ENCODE results near the gene RESP18.

The RESP18 gene

DNA sequence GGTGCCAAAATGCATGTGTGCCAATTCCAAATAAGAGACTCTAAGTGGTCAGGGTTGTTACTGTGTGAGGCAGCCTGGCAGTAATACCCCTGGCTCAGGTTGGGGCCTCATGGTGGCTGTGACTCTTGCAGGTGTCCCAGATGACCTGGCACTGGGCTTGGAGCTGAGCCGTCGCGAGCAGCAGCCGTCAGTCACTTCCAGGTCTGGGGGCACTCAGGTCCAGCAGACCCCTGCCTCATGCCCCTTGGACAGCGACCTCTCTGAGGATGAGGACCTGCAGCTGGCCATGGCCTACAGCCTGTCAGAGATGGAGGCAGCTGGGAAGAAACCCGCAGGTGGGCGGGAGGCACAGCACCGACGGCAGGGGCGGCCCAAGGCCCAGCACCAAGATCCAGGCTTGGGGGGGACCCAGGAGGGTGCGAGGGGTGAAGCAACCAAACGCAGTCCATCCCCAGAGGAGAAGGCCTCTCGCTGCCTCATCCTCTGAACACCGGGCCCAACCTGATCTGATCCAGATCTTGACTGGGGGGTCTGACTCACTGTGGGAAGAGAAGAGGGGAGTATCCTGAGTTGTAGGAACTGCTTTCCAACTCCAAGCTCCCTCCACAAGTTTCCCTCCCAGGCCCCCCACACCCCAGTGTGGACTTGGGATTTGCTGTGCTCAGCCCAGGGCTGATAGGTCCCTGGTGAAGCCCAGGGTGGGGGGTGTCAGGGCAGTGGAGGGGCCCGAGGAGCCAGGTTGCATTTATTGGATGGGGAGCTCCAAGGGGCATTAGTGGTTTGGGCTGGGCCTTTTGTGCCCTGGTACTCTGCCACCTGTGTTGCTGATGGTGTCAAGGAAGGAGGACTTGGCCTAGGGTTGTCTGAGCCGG, 47.8 kb downstream of the RESP18 start:
- peaks cover 10 to 16% of the 10 kb centered on the region in 2 donors for H3K4me1 Mint-ChIP-seq (ENCODE audit: low read depth in 2 of 2)
- no peaks in the 10 kb centered on the region for H3K9me3 Mint-ChIP-seq
- DNase-seq (no peak), ATAC-seq (replicated peaks) (no peak)
- H3K4me3 Mint-ChIP-seq, result no peak overlapping the region
- peaks cover 60% of the 10 kb centered on the region for H3K36me3 Mint-ChIP-seq (ENCODE audit: insufficient read depth)
- H3K27ac Mint-ChIP-seq, result peak overlapping the region in 1 of 2 donors; percentile 68
- no peaks in the 10 kb centered on the region for H3K27me3 Mint-ChIP-seq

DNA sequence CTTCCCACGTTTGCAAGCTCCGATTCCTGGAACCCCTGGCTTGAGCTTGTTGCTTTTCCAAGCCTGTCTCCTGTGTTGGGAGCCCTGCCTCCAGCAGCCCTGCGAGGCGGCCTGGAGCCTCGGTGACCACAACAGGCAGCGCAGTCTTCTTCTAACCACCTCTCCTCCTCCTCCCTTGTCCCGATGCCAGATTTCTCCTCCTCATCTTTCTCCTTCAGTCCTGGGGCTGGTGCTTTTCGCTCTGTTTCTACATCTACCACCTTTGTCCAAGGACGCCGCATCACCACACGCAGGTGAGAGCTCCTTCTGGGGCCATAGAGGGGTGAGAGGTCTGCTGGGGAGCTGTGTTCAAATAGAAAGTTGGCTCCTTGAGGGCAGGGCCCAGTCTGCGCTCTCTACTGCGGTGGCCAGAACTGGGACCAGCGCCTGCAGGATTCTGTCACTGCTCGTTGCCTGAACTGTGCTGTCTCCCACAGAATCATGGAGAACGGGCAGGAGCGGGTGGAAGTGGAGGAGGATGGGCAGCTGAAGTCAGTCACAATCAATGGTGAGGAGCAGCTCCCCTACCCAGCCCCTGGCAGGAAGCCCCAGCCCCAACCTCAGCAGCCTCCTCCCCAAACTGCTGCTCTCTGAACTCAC, 49.5 kb downstream of the RESP18 start:
- ATAC-seq (replicated peaks), result no peak
- Mint-ChIP-seq H3K27me3 (no peaks in the 10 kb centered on the region), H3K9me3 (no peaks in the 10 kb centered on the region), H3K27ac (peak overlapping the region; percentile 46 to 93), H3K4me3 (no peak overlapping the region), H3K36me3 (ENCODE audit: insufficient read depth) (peaks cover 74% of the 10 kb centered on the region), H3K4me1 (ENCODE audit: low read depth in 2 of 2) (peaks cover 22 to 29% of the 10 kb centered on the region in 2 donors)
- no peak for DNase-seq

- peaks cover 74% of the 10 kb centered on the region for H3K36me3 Mint-ChIP-seq (ENCODE audit: insufficient read depth)
These were observed 50.2 kb downstream of the RESP18 start for GRCh38 chr2:219282375-219282774.

DNA sequence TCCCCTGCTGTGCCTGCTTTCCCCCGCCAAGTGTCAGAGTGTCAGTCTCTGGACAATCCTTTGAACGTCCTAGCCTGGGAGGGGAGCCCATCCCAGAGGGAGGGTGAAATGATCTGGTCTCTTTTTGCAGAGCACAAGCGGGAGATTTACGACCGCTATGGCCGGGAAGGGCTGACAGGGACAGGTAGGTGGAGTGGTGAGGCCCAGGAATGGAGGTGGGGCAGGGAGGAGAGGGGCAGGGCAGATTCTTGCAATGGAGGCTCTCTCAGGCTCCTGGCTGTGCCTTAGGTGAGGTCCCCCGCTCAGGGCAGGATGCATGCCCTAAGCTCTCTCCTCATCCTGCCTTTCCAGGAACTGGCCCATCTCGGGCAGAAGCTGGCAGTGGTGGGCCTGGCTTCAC, 51.0 kb downstream of the RESP18 start:
- DNase-seq, result no peak
- Mint-ChIP-seq H3K4me3 (no peak overlapping the region), H3K4me1 (ENCODE audit: low read depth in 2 of 2) (peaks cover 30 to 37% of the 10 kb centered on the region in 2 donors), H3K27me3 (no peaks in the 10 kb centered on the region), H3K27ac (peak overlapping the region; percentile 98 to 99), H3K9me3 (no peaks in the 10 kb centered on the region), H3K36me3 (ENCODE audit: insufficient read depth) (peaks cover 73% of the 10 kb centered on the region)
- ATAC-seq (replicated peaks), result no peak

More at GRCh38 chr2:219282375-219282774, 50.2 kb downstream of the RESP18 start:
- Mint-ChIP-seq H3K4me1 (ENCODE audit: low read depth in 2 of 2) (peaks cover 29 to 35% of the 10 kb centered on the region in 2 donors), H3K27me3 (no peaks in the 10 kb centered on the region), H3K4me3 (no peak overlapping the region), H3K9me3 (no peaks in the 10 kb centered on the region), H3K27ac (peak overlapping the region; percentile 39 to 93)
- DNase-seq (no peak), ATAC-seq (replicated peaks) (no peak)

DNA sequence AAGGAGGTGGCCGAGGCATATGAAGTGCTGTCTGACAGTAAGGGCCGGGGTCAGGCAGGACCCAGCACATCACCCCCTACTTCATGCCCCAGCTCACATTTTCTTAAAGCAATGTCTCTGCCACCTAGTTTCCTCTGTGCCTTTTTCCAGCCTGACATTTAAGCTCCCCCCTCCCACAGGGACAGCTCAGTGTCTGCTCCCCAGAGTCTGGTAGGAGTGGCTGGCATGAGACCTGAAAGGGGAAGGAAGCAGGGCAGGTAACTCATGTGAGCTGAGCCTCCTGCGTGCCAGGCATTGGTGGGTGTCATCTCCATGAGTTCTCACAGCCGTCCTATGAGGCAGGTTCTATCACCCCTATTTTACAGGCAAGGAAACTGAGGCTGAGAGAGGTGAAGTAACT, 51.9 kb downstream of the RESP18 start:
- Mint-ChIP-seq H3K36me3 (ENCODE audit: insufficient read depth) (peaks cover 69% of the 10 kb centered on the region), H3K27me3 (no peaks in the 10 kb centered on the region), H3K9me3 (no peaks in the 10 kb centered on the region), H3K4me1 (ENCODE audit: low read depth in 2 of 2) (peaks cover 30 to 37% of the 10 kb centered on the region in 2 donors), H3K4me3 (peak overlapping the region; percentile 83 to 84), H3K27ac (peak overlapping the region; percentile 98 to 99)
- ATAC-seq (replicated peaks), result no peak
- DNase-seq, result no peak

DNA sequence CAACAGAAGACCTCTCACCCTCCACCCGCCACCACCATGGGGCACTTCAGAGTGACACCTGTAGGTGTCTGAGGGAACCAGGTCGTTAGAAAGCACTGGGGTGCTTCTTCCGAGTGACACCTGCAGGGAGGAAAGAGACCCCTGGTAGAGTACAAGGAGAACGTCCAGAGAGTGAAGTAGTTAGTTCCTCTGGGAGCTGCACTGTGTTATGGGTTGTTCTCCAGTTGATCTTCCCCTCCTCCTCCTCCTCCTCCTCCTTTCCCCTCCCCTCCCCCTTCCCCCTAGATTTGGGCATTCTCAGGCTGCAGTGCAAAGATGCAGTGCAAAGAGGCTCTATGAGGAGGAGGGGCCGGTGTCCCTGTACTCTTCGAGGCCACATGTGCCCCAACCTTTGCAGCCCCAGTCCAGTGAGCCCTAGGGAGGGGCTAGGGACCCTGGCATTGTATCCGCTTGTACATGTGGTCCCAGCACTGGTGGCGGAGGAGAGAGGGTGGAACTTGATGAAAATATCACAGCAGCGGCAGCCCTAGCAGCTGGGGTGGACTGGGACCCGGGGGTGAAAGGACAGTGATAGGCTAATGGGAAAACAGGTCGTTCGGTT, 52.5 kb downstream of the RESP18 start:
- peak overlapping the region; percentile 83 to 84 for H3K4me3 Mint-ChIP-seq
- peaks cover 64% of the 10 kb centered on the region for H3K36me3 Mint-ChIP-seq (ENCODE audit: insufficient read depth)
- peak overlapping the region; percentile 98 to 99 for H3K27ac Mint-ChIP-seq
- H3K9me3 Mint-ChIP-seq, result no peaks in the 10 kb centered on the region
- H3K27me3 Mint-ChIP-seq, result no peaks in the 10 kb centered on the region
- ATAC-seq (replicated peaks), result no peak
- no peak for DNase-seq
- peaks cover 28 to 37% of the 10 kb centered on the region in 2 donors for H3K4me1 Mint-ChIP-seq (ENCODE audit: low read depth in 2 of 2)

DNA sequence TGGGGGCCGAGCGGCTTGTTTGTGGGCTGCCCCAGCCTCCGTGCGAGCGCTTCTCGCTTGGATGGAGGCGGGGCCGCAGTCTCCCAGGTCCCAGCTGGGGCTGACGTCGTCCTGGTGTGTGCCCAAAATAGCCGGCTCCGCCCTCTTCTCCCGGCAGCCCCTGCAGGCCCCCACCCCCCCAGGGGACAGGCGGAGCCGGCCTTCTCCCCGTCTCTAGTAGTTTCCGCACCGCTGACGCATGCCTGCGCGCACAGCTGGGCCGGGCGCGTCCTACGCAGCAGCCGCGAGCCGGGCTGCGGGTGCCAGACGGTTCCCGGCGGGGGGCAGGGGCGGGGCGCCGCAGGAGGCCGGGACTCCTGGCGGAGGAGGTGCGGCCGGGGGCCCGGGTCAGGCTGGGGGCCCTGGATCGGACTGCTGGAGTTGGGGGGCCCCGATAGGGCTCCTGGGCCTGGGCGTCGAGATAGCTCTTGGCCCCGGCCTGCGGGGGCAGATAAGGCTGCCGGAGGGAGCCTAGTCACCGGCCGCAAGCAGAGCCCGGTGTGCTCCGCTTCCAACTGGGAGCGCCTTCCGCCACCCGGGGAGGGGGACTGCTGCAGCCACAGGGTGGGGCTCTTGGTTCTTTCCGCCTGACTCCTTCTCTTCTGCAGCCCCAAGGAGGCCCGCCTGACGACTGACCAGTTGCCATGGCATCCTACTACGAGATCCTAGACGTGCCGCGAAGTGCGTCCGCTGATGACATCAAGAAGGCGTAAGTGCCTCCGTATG, 53.2 kb downstream of the RESP18 start, which contains the start of gene DNAJB2:
Gene DNAJB2 (plus strand): TSS at position 216 of the 765 bp plus-strand sequence. CDS start 468 bp downstream, at position 684.
- peak within 1 kb of the TSS; percentile 83 to 84 for H3K4me3 Mint-ChIP-seq
- ATAC-seq (replicated peaks) (peak; percentile 77), DNase-seq (peak; percentile 98 to 99 (median 99))
- peaks cover 28 to 37% of the 10 kb centered on the region in 2 donors for H3K4me1 Mint-ChIP-seq (ENCODE audit: low read depth in 2 of 2)
- peaks cover 62% of the 10 kb centered on the region for H3K36me3 Mint-ChIP-seq (ENCODE audit: insufficient read depth)
- H3K27ac Mint-ChIP-seq, result peak within 1 kb of the TSS; percentile 98 to 99
- H3K9me3 Mint-ChIP-seq, result no peaks in the 10 kb centered on the region
- no peaks in the 10 kb centered on the region for H3K27me3 Mint-ChIP-seq

- H3K9me3 Mint-ChIP-seq, result no peaks in the 10 kb centered on the region
- peaks cover 28 to 37% of the 10 kb centered on the region in 2 donors for H3K4me1 Mint-ChIP-seq (ENCODE audit: low read depth in 2 of 2)
- no peaks in the 10 kb centered on the region for H3K27me3 Mint-ChIP-seq
- peak overlapping the region; percentile 83 to 84 for H3K4me3 Mint-ChIP-seq
- no peak for ATAC-seq (replicated peaks)
- no peak for DNase-seq
- H3K27ac Mint-ChIP-seq, result peak overlapping the region; percentile 98 to 99
- H3K36me3 Mint-ChIP-seq (ENCODE audit: insufficient read depth), result peaks cover 56% of the 10 kb centered on the region
These were observed 53.8 kb downstream of the RESP18 start for GRCh38 chr2:219278655-219279150.

- no peaks in the 10 kb centered on the region for H3K9me3 Mint-ChIP-seq
- peak overlapping the region; percentile 83 to 84 for H3K4me3 Mint-ChIP-seq
- H3K27ac Mint-ChIP-seq, result peak overlapping the region; percentile 98 to 99
- H3K27me3 Mint-ChIP-seq, result no peaks in the 10 kb centered on the region
- ATAC-seq (replicated peaks) (no peak), DNase-seq (peak; percentile 68 to 77 (median 70))
- H3K4me1 Mint-ChIP-seq (ENCODE audit: low read depth in 2 of 2), result peaks cover 28 to 34% of the 10 kb centered on the region in 2 donors
- peaks cover 48% of the 10 kb centered on the region for H3K36me3 Mint-ChIP-seq (ENCODE audit: insufficient read depth)
These were observed 54.6 kb downstream of the RESP18 start for GRCh38 chr2:219277703-219278654.

All from effector memory CD8-positive, alpha-beta T cell (primary cell).